ENCODE measurements around the gene FLOT1. TPM values are rescaled to one million over a fixed set of nuclear protein-coding genes. Genes with fewer than 3 reads are reported as not detected.

Gene FLOT1
- total and polyA plus RNA-seq, 9 of the 15 experiments (the other 6 are each of a cell fraction or from before 2014, with no cell fraction given), result 11.7 to 149 (median 118) TPM

GRCh38 chr6:30770592-30770991 is 28.1 kb upstream of the FLOT1 start (continued):
- TF ChIP-seq, protein P1, sequence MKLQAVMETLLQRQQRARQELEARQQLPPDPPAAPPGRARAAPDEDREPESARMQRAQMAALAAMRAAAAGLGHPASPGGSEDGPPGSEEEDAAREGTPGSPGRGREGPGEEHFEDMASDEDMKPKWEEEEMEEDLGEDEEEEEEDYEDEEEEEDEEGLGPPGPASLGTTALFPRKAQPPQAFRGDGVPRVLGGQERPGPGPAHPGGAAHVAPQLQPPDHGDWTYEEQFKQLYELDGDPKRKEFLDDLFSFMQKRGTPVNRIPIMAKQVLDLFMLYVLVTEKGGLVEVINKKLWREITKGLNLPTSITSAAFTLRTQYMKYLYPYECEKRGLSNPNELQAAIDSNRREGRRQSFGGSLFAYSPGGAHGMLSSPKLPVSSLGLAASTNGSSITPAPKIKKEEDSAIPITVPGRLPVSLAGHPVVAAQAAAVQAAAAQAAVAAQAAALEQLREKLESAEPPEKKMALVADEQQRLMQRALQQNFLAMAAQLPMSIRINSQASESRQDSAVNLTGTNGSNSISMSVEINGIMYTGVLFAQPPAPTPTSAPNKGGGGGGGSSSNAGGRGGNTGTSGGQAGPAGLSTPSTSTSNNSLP (IDR thresholded peaks at IDR 0.05; ENCODE audit: borderline replicate concordance, low read depth, low read length), result no peak
- TF ChIP-seq, protein P2, sequence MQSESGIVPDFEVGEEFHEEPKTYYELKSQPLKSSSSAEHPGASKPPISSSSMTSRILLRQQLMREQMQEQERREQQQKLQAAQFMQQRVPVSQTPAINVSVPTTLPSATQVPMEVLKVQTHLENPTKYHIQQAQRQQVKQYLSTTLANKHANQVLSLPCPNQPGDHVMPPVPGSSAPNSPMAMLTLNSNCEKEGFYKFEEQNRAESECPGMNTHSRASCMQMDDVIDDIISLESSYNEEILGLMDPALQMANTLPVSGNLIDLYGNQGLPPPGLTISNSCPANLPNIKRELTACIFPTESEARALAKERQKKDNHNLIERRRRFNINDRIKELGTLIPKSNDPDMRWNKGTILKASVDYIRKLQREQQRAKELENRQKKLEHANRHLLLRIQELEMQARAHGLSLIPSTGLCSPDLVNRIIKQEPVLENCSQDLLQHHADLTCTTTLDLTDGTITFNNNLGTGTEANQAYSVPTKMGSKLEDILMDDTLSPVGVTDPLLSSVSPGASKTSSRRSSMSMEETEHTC (IDR thresholded peaks at IDR 0.05), result no peak
- no peak for TF ChIP-seq POLR2AphosphoS2 (IDR thresholded peaks at IDR 0.05; ENCODE audit: low read length)
- TF ChIP-seq ZNF24 (IDR thresholded peaks at IDR 0.05), result no peak
- peak; percentile 45; the same call in 1 of the 2 replicates for TF ChIP-seq ZNF175 (CRISPR knock-in tag; IDR thresholded peaks at IDR 0.05; ENCODE audit: low read depth)
- TF ChIP-seq ZNF583 (CRISPR knock-in tag; IDR thresholded peaks at IDR 0.05), result 0 out of 2 replicates have a peak, but pooled peaks have one; percentile 41
- 0 out of 2 replicates have a peak, but pooled peaks have one; percentile 60 for TF ChIP-seq ZNF76 (CRISPR knock-in tag; IDR thresholded peaks at IDR 0.05; ENCODE audit: borderline replicate concordance)
- TF ChIP-seq KLF10 (CRISPR knock-in tag; IDR thresholded peaks at IDR 0.05), result no peak
- TF ChIP-seq, protein P3, sequence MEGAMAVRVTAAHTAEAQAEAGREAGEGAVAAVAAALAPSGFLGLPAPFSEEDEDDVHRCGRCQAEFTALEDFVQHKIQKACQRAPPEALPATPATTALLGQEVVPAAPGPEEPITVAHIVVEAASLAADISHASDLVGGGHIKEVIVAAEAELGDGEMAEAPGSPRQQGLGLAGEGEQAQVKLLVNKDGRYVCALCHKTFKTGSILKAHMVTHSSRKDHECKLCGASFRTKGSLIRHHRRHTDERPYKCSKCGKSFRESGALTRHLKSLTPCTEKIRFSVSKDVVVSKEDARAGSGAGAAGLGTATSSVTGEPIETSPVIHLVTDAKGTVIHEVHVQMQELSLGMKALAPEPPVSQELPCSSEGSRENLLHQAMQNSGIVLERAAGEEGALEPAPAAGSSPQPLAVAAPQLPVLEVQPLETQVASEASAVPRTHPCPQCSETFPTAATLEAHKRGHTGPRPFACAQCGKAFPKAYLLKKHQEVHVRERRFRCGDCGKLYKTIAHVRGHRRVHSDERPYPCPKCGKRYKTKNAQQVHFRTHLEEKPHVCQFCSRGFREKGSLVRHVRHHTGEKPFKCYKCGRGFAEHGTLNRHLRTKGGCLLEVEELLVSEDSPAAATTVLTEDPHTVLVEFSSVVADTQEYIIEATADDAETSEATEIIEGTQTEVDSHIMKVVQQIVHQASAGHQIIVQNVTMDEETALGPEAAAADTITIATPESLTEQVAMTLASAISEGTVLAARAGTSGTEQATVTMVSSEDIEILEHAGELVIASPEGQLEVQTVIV (CRISPR knock-in tag; IDR thresholded peaks at IDR 0.05; ENCODE audit: borderline replicate concordance), result no peak
- no peak for TF ChIP-seq ZNF780A (CRISPR knock-in tag; IDR thresholded peaks at IDR 0.05)
- 0 out of 2 replicates have a peak, but pooled peaks have one; percentile 19 for TF ChIP-seq ZFX (CRISPR knock-in tag; IDR thresholded peaks at IDR 0.05)
- TF ChIP-seq HOXB6 (CRISPR knock-in tag; IDR thresholded peaks at IDR 0.05; ENCODE audit: borderline replicate concordance), result no peak
- no peak for TF ChIP-seq GATAD2B (IDR thresholded peaks at IDR 0.05; ENCODE audit: borderline replicate concordance)
- TF ChIP-seq CREB3 (tag; conservative IDR thresholded peaks at IDR 0.05; ENCODE audit: low read depth), result no peak
- 0 out of 2 replicates have a peak, but pooled peaks have one; percentile 11 for TF ChIP-seq GMEB1 (CRISPR knock-in tag; IDR thresholded peaks at IDR 0.05)
- no peak for TF ChIP-seq TBP (optimal IDR thresholded peaks at IDR 0.05; ENCODE audit: low read depth, low read length)
- TF ChIP-seq ZNF134 (CRISPR knock-in tag; conservative IDR thresholded peaks at IDR 0.05), result no peak
- no peak for TF ChIP-seq PHF20 (IDR thresholded peaks at IDR 0.05; ENCODE audit: partially characterized antibody)
- TF ChIP-seq HIVEP1 (CRISPR knock-in tag; IDR thresholded peaks at IDR 0.05), result 0 out of 2 replicates have a peak, but pooled peaks have one; percentile 41
- TF ChIP-seq XRCC5 (IDR thresholded peaks at IDR 0.05; ENCODE audit: low read depth, low read length), result no peak
